H1 (cell line): ENCODE data around the gene ZNF512. TPM values are rescaled to one million over a fixed set of nuclear protein-coding genes. Genes with fewer than 3 reads are reported as not detected.

Experiments used
- BCL11A ChIP-seq, 2 experiments: IDR thresholded peaks; one replicate each; pipeline ENCODE4 v1.6.1; 2011; ENCODE audit warnings: low read depth in 2 of 2, low read length in 2 of 2, mild to moderate bottlenecking in 2 of 2
- CEBPB ChIP-seq: IDR thresholded peaks from 2 replicates; pipeline ENCODE4 v1.6.1; 2012; ENCODE audit warnings: low read depth, low read length
- EP300 ChIP-seq, 2 experiments: IDR thresholded peaks; 1 replicate in 1 of 2; 2 replicates in 1 of 2; pipeline ENCODE4 v1.6.1; 2011 to 2012; ENCODE audit warnings: low read depth in 2 of 2, low read length in 2 of 2, mild to moderate bottlenecking in 2 of 2, borderline replicate concordance in 1 of 2, inconsistent platforms in 1 of 2, moderate library complexity in 1 of 2
- EZH2 ChIP-seq: fragments of 200-600 bp; sonication (generic); IDR thresholded peaks from 2 replicates; pipeline ENCODE4 v1.7.1; 2012; ENCODE audit warnings: low read depth, mild to moderate bottlenecking, moderate library complexity, low read length, inconsistent platforms; ENCODE audit not compliant: severe bottlenecking
- JUN ChIP-seq: IDR thresholded peaks from 2 replicates; pipeline ENCODE4 v1.6.1; 2011; ENCODE audit warnings: low read depth, mild to moderate bottlenecking, improper control_type of control experiment, low read length
- MAFK ChIP-seq: IDR thresholded peaks from 2 replicates; pipeline ENCODE4 v1.6.1; 2012; ENCODE audit warnings: low read depth, mild to moderate bottlenecking, improper control_type of control experiment, low read length
- polyA plus RNA-seq, 7 experiments: library from polyadenylated mRNA; depleted of rRNA in 3 of 7; stranded (reverse) in 5 of 7; unstranded in 2 of 7; fragments of >200 nt in 5 of 7; fragments of 200-250 nt in 2 of 7; gene quantifications; 1 replicate in 5 of 7; 2 replicates in 1 of 7; 4 replicates in 1 of 7; pipeline versions ENCODE4 v1.2.1 to v1.2.3, GENCODE V29; 2011 to 2013; ENCODE audit warnings: missing spikeins in 2 of 7, mixed read lengths in 2 of 7
- total RNA-seq: library from RNA; stranded (reverse); fragmentation: NEBNext Ultra II Directional; extraction: Animal tissue kit (Norgen Biotek cat#: 25700); gene quantifications from 2 replicates; pipeline ENCODE4 v1.2.1, GENCODE V29; 2021

The ZNF512 gene
- total and polyA plus RNA-seq, 2 of the 8 experiments (the other 6 are each of a cell fraction or from before 2014, with no cell fraction given) = 17.6 to 37.9 TPM

GRCh38 chr2:27581417-27582128 is 1.3 kb upstream of the ZNF512 start (continued):
- TF ChIP-seq CEBPB = no peak
- TF ChIP-seq EZH2 = no peak
- TF ChIP-seq BCL11A (IDR thresholded peaks at IDR 0.05; ENCODE audit: low read depth in 2 of 2, low read length in 2 of 2) = no peak
- TF ChIP-seq MAFK = no peak
- no peak for TF ChIP-seq EP300 (IDR thresholded peaks at IDR 0.05; ENCODE audit: borderline replicate concordance in 1 of 2, low read depth in 2 of 2, low read length in 2 of 2)
- TF ChIP-seq JUN = no peak
